DOHH2 (cell line): Measurements from ENCODE around the gene EEFSEC.

ENCODE experiments used
- CTCF ChIP-seq: fragments of 200-600 bp; sonication (generic); IDR thresholded peaks from one replicate; pipeline ENCODE4 v1.5.1; 2014; ENCODE audit warnings: antibody characterized with exemption, mild to moderate bottlenecking, low read depth, low read length; ENCODE audit not compliant: poor library complexity, severe bottlenecking
- EZH2phosphoT487 ChIP-seq: fragments of 200-600 bp; sonication (generic); IDR thresholded peaks from 2 replicates; pipeline ENCODE4 v1.6.1; 2017; ENCODE audit warnings: borderline replicate concordance, mild to moderate bottlenecking, antibody characterized with exemption, low read length, moderate library complexity, mixed read lengths

- TF ChIP-seq CTCF (no peak), EZH2phosphoT487 (no peak)
Measured at GRCh38 chr3:128381609-128382008, 228.3 kb downstream of the EEFSEC start.
